ENCODE measurements around the gene EXOC3L4.
"Not testable (repeated sequence)": the region's sequence is repeated elsewhere in the genome, so short reads cannot be mapped to it uniquely, and the experiment has no call there.

Gene EXOC3L4

GRCh38 chr14:103094406-103095209 is at the start of gene EXOC3L4:
Gene EXOC3L4 (plus strand): TSS chr14:103094725. CDS start chr14:103100220, 5,495 bp downstream.
- no peaks in the 10 kb centered on the region for H3K4me1 ChIP-seq (ENCODE audit: control insufficient read depth, insufficient read depth, low read length)
- peak within 1 kb of the TSS; percentile 67 for H3K27ac ChIP-seq (ENCODE audit: low read depth, low read length)
- H3K9ac ChIP-seq (ENCODE audit: low read length): peak within 1 kb of the TSS; percentile 57
- peak within 1 kb of the TSS; percentile 60 for H3K4me3 ChIP-seq (ENCODE audit: low read length)
- no peaks in the 10 kb centered on the region for H3K36me3 ChIP-seq (ENCODE audit: control insufficient read depth, insufficient read depth, low read length)
- H3K27me3 ChIP-seq (ENCODE audit: control insufficient read depth, insufficient read depth, low read length): no peaks in the 10 kb centered on the region

- Histone ChIP-seq H3K4me3 (ENCODE audit: low read length) (no peak overlapping the region), H3K36me3 (ENCODE audit: control insufficient read depth, insufficient read depth, low read length) (peaks cover 4% of the 10 kb centered on the region), H3K27ac (ENCODE audit: low read depth, low read length) (no peak overlapping the region), H3K4me1 (ENCODE audit: control insufficient read depth, insufficient read depth, low read length) (no peaks in the 10 kb centered on the region), H3K9ac (ENCODE audit: low read length) (no peak overlapping the region), H3K27me3 (ENCODE audit: control insufficient read depth, insufficient read depth, low read length) (no peaks in the 10 kb centered on the region)
Measured at GRCh38 chr14:103045371-103045869, 49.1 kb upstream of the EXOC3L4 start.

- H3K27ac ChIP-seq (ENCODE audit: low read depth, low read length); H3K4me3 ChIP-seq (ENCODE audit: low read length); H3K4me1 ChIP-seq (ENCODE audit: control insufficient read depth, insufficient read depth, low read length); H3K27me3 ChIP-seq (ENCODE audit: control insufficient read depth, insufficient read depth, low read length); H3K9ac ChIP-seq (ENCODE audit: low read length); H3K36me3 ChIP-seq (ENCODE audit: control insufficient read depth, insufficient read depth, low read length): not testable (repeated sequence)
Measured at GRCh38 chr14:103047453-103047852, 47.1 kb upstream of the EXOC3L4 start.

DNA sequence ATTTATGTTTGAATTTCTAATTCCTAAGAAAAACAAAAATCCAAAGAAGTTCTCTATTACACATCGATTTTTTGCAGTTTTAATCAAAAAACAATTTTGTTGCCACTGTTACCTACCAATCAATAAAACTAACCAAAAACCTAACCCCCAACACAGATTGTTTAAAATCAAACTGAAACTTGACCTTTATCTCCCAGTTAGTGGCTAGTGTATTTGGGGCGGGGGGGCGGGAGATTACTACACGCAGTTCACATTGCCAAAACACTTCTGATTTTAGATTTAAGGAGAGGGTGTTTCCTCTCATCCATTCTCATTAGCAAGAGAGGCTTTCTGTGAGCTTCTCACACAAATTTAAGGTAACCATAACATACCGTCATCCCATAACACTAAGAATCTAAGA is 43.6 kb upstream of the EXOC3L4 start:
- H3K27me3 ChIP-seq (ENCODE audit: control insufficient read depth, insufficient read depth, low read length): no peaks in the 10 kb centered on the region
- peaks cover 7% of the 10 kb centered on the region for H3K4me1 ChIP-seq (ENCODE audit: control insufficient read depth, insufficient read depth, low read length)
- no peak overlapping the region for H3K4me3 ChIP-seq (ENCODE audit: low read length)
- no peak overlapping the region for H3K9ac ChIP-seq (ENCODE audit: low read length)
- no peaks in the 10 kb centered on the region for H3K36me3 ChIP-seq (ENCODE audit: control insufficient read depth, insufficient read depth, low read length)
- H3K27ac ChIP-seq (ENCODE audit: low read depth, low read length): no peak overlapping the region

- Histone ChIP-seq H3K4me1 (ENCODE audit: control insufficient read depth, insufficient read depth, low read length) (peaks cover 9% of the 10 kb centered on the region), H3K27me3 (ENCODE audit: control insufficient read depth, insufficient read depth, low read length) (no peaks in the 10 kb centered on the region), H3K27ac (ENCODE audit: low read depth, low read length) (no peak overlapping the region), H3K4me3 (ENCODE audit: low read length) (no peak overlapping the region), H3K9ac (ENCODE audit: low read length) (no peak overlapping the region), H3K36me3 (ENCODE audit: control insufficient read depth, insufficient read depth, low read length) (no peaks in the 10 kb centered on the region)
Measured at GRCh38 chr14:103052407-103052806, 42.1 kb upstream of the EXOC3L4 start.

GRCh38 chr14:103055695-103056094 is 38.8 kb upstream of the EXOC3L4 start:
- no peak overlapping the region for H3K9ac ChIP-seq (ENCODE audit: low read length)
- peak overlapping the region; percentile 60 for H3K4me3 ChIP-seq (ENCODE audit: low read length)
- H3K27me3 ChIP-seq (ENCODE audit: control insufficient read depth, insufficient read depth, low read length): no peaks in the 10 kb centered on the region
- no peaks in the 10 kb centered on the region for H3K36me3 ChIP-seq (ENCODE audit: control insufficient read depth, insufficient read depth, low read length)
- H3K27ac ChIP-seq (ENCODE audit: low read depth, low read length): no peak overlapping the region
- H3K4me1 ChIP-seq (ENCODE audit: control insufficient read depth, insufficient read depth, low read length): peaks cover 17% of the 10 kb centered on the region

DNA sequence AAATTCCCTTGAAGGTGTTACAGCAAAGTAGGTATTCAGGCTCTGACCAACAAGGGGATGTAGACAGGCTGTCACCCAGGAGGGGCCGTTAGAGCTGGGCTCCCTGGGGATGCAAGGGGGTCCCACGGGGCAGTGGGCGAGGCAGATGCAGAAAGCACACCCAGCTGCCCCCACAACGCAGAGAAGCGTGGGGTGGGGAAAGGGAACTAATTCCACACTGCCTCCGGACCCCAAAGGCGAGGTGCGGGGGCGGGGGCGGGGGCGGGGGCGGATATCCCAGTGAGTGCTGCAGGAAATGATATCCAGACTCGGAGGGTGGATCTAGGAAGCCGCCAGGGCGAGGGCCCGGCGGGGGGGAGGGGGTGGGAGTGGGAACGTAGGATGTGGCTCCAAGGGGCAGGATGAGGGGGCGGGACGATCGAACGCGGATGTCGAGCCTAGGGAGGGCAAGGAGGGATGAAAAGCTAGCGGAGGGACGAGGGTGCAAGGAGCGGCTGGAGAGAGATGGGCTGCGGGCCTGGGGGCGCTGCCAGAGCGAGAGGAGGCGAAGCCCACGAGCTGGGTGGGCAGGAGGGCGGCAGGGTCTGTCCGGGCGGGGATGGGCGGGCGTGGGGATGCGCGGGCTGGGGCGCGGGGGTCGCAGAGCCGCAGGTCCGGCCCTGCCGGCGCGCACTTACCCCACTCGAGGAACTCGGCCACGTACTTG is 38.0 kb upstream of the EXOC3L4 start:
- Histone ChIP-seq H3K4me1 (ENCODE audit: control insufficient read depth, insufficient read depth, low read length) (peaks cover 17% of the 10 kb centered on the region), H3K27me3 (ENCODE audit: control insufficient read depth, insufficient read depth, low read length) (no peaks in the 10 kb centered on the region), H3K27ac (ENCODE audit: low read depth, low read length) (peak overlapping the region; percentile 69), H3K4me3 (ENCODE audit: low read length) (peak overlapping the region; percentile 73), H3K9ac (ENCODE audit: low read length) (peak overlapping the region; percentile 63), H3K36me3 (ENCODE audit: control insufficient read depth, insufficient read depth, low read length) (no peaks in the 10 kb centered on the region)

DNA sequence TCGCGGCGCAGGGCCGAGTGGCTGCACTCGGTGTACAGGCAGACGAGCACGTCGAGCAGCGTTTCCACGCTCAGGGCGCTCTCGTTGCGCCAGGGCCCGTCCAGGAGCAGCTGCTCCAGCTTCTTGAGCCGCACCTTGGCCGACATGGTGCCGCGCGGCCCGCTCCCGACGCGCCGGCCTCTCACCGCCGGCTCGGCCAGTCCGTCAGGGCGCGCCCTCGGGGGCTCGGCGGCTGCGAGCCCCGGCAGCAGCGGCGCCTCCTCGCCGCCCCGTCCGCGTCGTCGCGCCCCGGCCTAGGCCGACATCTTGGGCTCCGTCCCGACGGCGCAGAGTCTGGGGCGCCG is 37.5 kb upstream of the EXOC3L4 start:
- H3K27me3 ChIP-seq (ENCODE audit: control insufficient read depth, insufficient read depth, low read length): no peaks in the 10 kb centered on the region
- peak overlapping the region; percentile 63 for H3K9ac ChIP-seq (ENCODE audit: low read length)
- H3K4me1 ChIP-seq (ENCODE audit: control insufficient read depth, insufficient read depth, low read length): peaks cover 17% of the 10 kb centered on the region
- H3K27ac ChIP-seq (ENCODE audit: low read depth, low read length): peak overlapping the region; percentile 69
- peak overlapping the region; percentile 73 for H3K4me3 ChIP-seq (ENCODE audit: low read length)
- H3K36me3 ChIP-seq (ENCODE audit: control insufficient read depth, insufficient read depth, low read length): no peaks in the 10 kb centered on the region

DNA sequence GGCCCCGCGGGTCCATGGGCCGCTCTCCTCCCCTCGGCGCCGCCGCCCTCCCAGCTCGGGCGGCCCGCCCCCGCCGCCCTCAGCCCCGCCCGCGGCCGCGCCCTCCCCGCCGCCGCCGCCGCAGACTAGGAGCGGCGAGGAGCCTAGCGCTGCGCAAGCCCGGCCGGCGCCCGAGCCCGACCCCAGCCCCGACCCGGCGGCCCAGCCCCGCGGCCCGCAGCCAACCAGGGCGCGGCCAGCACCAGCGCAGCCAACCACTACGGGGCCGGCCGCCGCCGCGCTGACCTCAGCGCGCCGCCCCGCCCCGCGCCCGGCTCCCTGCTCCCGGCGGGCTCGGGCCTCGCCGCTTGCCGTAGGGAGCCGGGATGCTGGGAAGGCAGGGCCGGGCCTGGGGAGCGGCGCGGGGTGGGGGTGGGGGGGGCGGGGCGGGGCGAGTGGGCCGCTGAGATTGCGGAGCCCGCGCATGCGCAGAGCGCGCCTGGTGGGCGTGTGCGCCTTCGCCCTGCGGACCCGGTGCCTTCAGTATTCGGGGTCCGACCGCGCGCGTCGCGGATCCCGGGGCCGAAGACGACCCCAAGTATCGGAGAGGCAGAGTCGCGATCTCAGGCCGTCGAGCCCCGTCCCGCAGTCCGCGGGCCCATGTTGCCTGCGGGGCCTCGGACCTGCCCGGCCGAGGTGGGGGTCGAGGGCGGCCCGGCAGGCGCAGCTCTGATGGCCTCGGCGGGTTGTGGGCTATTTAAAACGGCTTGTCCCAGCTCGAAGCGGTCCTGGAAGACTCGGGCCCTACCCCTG is 37.0 kb upstream of the EXOC3L4 start, which contains the start of gene CDC42BPB:
Gene CDC42BPB, minus strand, starts transcription at position 178 of the 792 bp plus-strand sequence. CDS start 376 bp downstream, outside the sequence.
- Histone ChIP-seq H3K36me3 (ENCODE audit: control insufficient read depth, insufficient read depth, low read length) (no peaks in the 10 kb centered on the region), H3K4me3 (ENCODE audit: low read length) (peak within 1 kb of the TSS; percentile 73), H3K4me1 (ENCODE audit: control insufficient read depth, insufficient read depth, low read length) (peaks cover 17% of the 10 kb centered on the region)

DNA sequence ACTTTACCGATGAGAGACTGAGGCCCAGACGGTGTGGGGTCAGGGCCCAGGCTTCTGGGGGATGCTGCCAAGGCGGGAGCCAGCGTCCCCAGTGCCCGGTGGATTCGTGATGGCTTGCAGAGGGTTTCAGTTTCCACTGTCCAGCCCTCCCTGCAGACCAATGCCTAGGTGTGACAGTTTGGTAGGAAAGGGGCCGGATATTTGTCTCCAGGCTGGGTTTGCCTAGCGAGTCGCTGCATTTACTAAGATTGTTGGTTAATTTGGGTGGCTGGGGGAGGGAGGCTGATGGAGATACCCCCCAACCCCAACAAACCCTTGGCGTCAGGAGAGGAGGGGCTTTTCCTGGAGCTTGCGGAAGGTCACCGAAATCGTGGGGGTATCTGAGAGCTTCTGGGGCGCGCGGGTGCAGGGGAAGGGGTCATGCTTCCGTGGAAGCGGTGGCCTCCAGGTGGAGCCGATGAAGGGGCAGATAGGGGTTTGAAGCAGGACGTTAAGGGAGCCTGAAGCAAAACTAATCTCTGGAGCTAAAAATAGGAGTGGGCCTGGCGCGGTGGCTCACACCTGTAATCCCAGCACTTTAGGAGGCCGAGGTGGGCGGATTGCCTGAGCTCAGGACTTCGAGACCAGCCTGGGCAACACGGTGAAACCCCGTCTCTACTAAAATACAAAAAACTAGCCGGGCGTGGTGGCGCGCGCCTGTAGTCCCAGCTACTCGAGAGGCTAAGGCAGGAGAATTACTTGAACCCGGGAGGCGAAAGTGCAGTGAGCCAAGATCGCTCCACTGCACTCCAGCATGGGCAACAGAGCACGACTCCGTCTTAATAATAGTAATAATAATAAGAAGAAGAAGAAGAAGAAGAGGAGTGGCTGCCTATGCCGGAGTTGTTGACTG is 36.1 kb upstream of the EXOC3L4 start:
- Histone ChIP-seq H3K4me1 (ENCODE audit: control insufficient read depth, insufficient read depth, low read length) (peaks cover 17% of the 10 kb centered on the region), H3K27me3 (ENCODE audit: control insufficient read depth, insufficient read depth, low read length) (no peaks in the 10 kb centered on the region), H3K27ac (ENCODE audit: low read depth, low read length) (peak overlapping the region; percentile 73), H3K36me3 (ENCODE audit: control insufficient read depth, insufficient read depth, low read length) (no peaks in the 10 kb centered on the region), H3K4me3 (ENCODE audit: low read length) (peak overlapping the region; percentile 71), H3K9ac (ENCODE audit: low read length) (peak overlapping the region; percentile 60)

More for the DNA sequence above, 37.0 kb upstream of the EXOC3L4 start, which contains the start of gene CDC42BPB:
- peak within 1 kb of the TSS; percentile 73 for H3K27ac ChIP-seq (ENCODE audit: low read depth, low read length)
- peak within 1 kb of the TSS; percentile 63 for H3K9ac ChIP-seq (ENCODE audit: low read length)
- no peaks in the 10 kb centered on the region for H3K27me3 ChIP-seq (ENCODE audit: control insufficient read depth, insufficient read depth, low read length)

- H3K9ac ChIP-seq (ENCODE audit: low read length): no peak overlapping the region
- no peaks in the 10 kb centered on the region for H3K36me3 ChIP-seq (ENCODE audit: control insufficient read depth, insufficient read depth, low read length)
- H3K4me3 ChIP-seq (ENCODE audit: low read length): no peak overlapping the region
- no peaks in the 10 kb centered on the region for H3K27me3 ChIP-seq (ENCODE audit: control insufficient read depth, insufficient read depth, low read length)
- H3K4me1 ChIP-seq (ENCODE audit: control insufficient read depth, insufficient read depth, low read length): peaks cover 17% of the 10 kb centered on the region
- H3K27ac ChIP-seq (ENCODE audit: low read depth, low read length): no peak overlapping the region
Measured at GRCh38 chr14:103059556-103059955, 35.0 kb upstream of the EXOC3L4 start.

Data from rectal smooth muscle tissue (tissue), 1 donor.